Ecto neural progenitor cell (in vitro differentiated cells): ENCODE data around the gene FHIT.

Experiments
- DNase-seq: peaks from one replicate; pipeline ENCODE4 v3.0.0-alpha.2; 2018; ENCODE audit warnings: low spot score

Gene FHIT

GRCh38 chr3:59710554-59710953, 1540.7 kb downstream of the FHIT start:
- no peak for DNase-seq

GRCh38 chr3:59709702-59710553, 1541.3 kb downstream of the FHIT start:
- DNase-seq: no peak

GRCh38 chr3:59708202-59708601, 1543.0 kb downstream of the FHIT start:
- DNase-seq: no peak

GRCh38 chr3:59704292-59704691, 1547.0 kb downstream of the FHIT start:
- no peak for DNase-seq

GRCh38 chr3:59699648-59700320, 1551.5 kb downstream of the FHIT start:
- no peak for DNase-seq
